Measurements from ENCODE around the gene GTF2IRD1. TPM values are rescaled to one million over a fixed set of nuclear protein-coding genes. Genes with fewer than 3 reads are reported as not detected.
"Not testable (repeated sequence)": the region's sequence is repeated elsewhere in the genome, so short reads cannot be mapped to it uniquely, and the experiment has no call there.

Gene GTF2IRD1
- total RNA-seq, 2 donors from 2014 or later = 18.3 to 29.5 TPM

GRCh38 chr7:74560086-74560719 is 106.5 kb downstream of the GTF2IRD1 start:
- intact Hi-C loops (cut with DNase I) = no loop called here
- Histone ChIP-seq H3K9ac (ENCODE audit: low read depth in 2 of 2, low read length in 2 of 2) (no peak overlapping the region), H3K27ac (no peak overlapping the region), H3K9me3 (no peaks in the 10 kb centered on the region), H3K4me3 (no peak overlapping the region), H3K27me3 (no peaks in the 10 kb centered on the region), H3K36me3 (no peaks in the 10 kb centered on the region), H3K4me1 (no peaks in the 10 kb centered on the region)
- TF ChIP-seq CTCF (IDR thresholded peaks at IDR 0.05) = no peak
- no peak for DNase-seq

- TF ChIP-seq CTCF (IDR thresholded peaks at IDR 0.05) = no peak
- intact Hi-C loops (cut with DNase I) = no loop called here
- H3K9me3 ChIP-seq = no peaks in the 10 kb centered on the region
- no peaks in the 10 kb centered on the region for H3K36me3 ChIP-seq
- H3K4me3 ChIP-seq = no peak overlapping the region
- H3K4me1 ChIP-seq = no peaks in the 10 kb centered on the region
- no peak overlapping the region for H3K27ac ChIP-seq
- no peak overlapping the region for H3K9ac ChIP-seq (ENCODE audit: low read depth in 2 of 2, low read length in 2 of 2)
- H3K27me3 ChIP-seq = no peaks in the 10 kb centered on the region
- DNase-seq = no peak
Observed at GRCh38 chr7:74561898-74562613, 108.3 kb downstream of the GTF2IRD1 start.

GRCh38 chr7:74563639-74564038 is 109.9 kb downstream of the GTF2IRD1 start:
- H3K27me3 ChIP-seq; H3K36me3 ChIP-seq; DNase-seq; H3K4me1 ChIP-seq; H3K9me3 ChIP-seq; intact Hi-C loops (cut with DNase I); H3K4me3 ChIP-seq; H3K9ac ChIP-seq (ENCODE audit: low read depth in 2 of 2, low read length in 2 of 2); H3K27ac ChIP-seq: not testable (repeated sequence)

- intact Hi-C loops (cut with DNase I) = no loop called here
- Histone ChIP-seq H3K4me1 (no peaks in the 10 kb centered on the region), H3K36me3 (no peaks in the 10 kb centered on the region), H3K27ac (no peak overlapping the region), H3K27me3 (no peaks in the 10 kb centered on the region), H3K9ac (ENCODE audit: low read depth in 2 of 2, low read length in 2 of 2) (no peak overlapping the region), H3K9me3 (no peaks in the 10 kb centered on the region), H3K4me3 (no peak overlapping the region)
- no peak for DNase-seq
- no peak for TF ChIP-seq CTCF (IDR thresholded peaks at IDR 0.05)
Observed at GRCh38 chr7:74567318-74567668, 113.6 kb downstream of the GTF2IRD1 start.

GRCh38 chr7:74568658-74569057 is 115.0 kb downstream of the GTF2IRD1 start:
- Histone ChIP-seq H3K4me1 (no peaks in the 10 kb centered on the region), H3K9ac (ENCODE audit: low read depth in 2 of 2, low read length in 2 of 2) (no peak overlapping the region), H3K9me3 (no peaks in the 10 kb centered on the region), H3K4me3 (no peak overlapping the region), H3K36me3 (no peaks in the 10 kb centered on the region), H3K27me3 (no peaks in the 10 kb centered on the region), H3K27ac (no peak overlapping the region)
- DNase-seq = no peak
- intact Hi-C loops (cut with DNase I) = no loop called here
- no peak for TF ChIP-seq CTCF (IDR thresholded peaks at IDR 0.05)

- intact Hi-C loops (cut with DNase I) = no loop called here
Observed at GRCh38 chr7:74569501-74570075, 115.9 kb downstream of the GTF2IRD1 start.

More at GRCh38 chr7:74569501-74570075, 115.9 kb downstream of the GTF2IRD1 start:
- no peak for TF ChIP-seq CTCF (IDR thresholded peaks at IDR 0.05)
- no peaks in the 10 kb centered on the region for H3K36me3 ChIP-seq
- no peaks in the 10 kb centered on the region for H3K9me3 ChIP-seq
- H3K4me1 ChIP-seq = no peaks in the 10 kb centered on the region
- H3K27ac ChIP-seq = no peak overlapping the region
- no peak overlapping the region for H3K4me3 ChIP-seq
- no peaks in the 10 kb centered on the region for H3K27me3 ChIP-seq
- peak overlapping the region in 1 of 2 donors; percentile 5 for H3K9ac ChIP-seq (ENCODE audit: low read depth in 2 of 2, low read length in 2 of 2)
- DNase-seq = no peak
